ENCODE results near the gene MLST8.
A peak's percentile ranks its signal among the peaks of the same experiment; 100 is the strongest.
"Not testable (repeated sequence)": the region's sequence is repeated elsewhere in the genome, so short reads cannot be mapped to it uniquely, and the experiment has no call there.

Gene MLST8

DNA sequence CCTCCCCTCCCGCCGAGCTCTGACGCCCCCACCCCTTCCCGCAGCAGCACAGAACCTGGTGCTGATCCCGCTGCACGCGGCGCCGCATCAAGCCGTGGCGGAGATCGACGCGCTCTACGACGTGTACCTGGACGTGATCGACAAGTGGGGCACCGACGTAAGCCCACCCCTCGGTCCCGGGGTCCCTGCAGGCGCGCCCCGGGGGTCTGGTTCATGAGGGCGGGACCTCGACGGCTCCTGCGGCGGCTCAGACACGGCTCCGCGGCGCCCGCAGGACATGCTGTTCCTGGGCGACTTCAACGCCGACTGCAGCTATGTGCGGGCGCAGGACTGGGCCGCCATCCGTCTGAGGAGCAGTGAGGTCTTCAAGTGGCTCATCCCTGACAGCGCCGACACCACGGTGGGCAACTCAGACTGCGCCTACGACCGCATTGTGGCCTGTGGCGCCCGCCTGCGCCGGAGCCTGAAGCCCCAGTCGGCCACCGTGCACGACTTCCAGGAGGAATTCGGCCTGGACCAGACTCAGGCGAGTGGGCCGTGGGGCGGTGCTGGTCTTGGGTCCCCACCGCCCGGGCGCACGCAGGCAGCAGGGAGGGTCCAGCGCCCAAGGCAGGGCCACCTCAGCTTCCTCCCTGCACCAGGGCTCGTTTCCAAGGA is 32.4 kb downstream of the MLST8 start:
- H3K9me3 ChIP-seq (ENCODE audit: insufficient read depth, low read length, severe bottlenecking), result no peaks in the 10 kb centered on the region
- H3K4me3 ChIP-seq (ENCODE audit: low read depth in 1 of 2, low read length in 2 of 2), result no peak overlapping the region
- no peaks in the 10 kb centered on the region for H3K4me1 ChIP-seq (ENCODE audit: insufficient read depth, low read length)
- H4K20me1 ChIP-seq (ENCODE audit: insufficient read depth, low read length), result peaks cover 33% of the 10 kb centered on the region
- peaks cover 67% of the 10 kb centered on the region for H3K36me3 ChIP-seq (ENCODE audit: insufficient read depth, low read length)
- no peak overlapping the region for H3K4me2 ChIP-seq (ENCODE audit: insufficient read depth, low read length)
- H3K27me3 ChIP-seq (ENCODE audit: insufficient read depth, low read length, poor library complexity), result no peaks in the 10 kb centered on the region
- no peak overlapping the region for H2AFZ ChIP-seq (ENCODE audit: low read depth, low read length)
- no peaks in the 10 kb centered on the region for H3K79me2 ChIP-seq (ENCODE audit: insufficient read depth, low read length)
- TF ChIP-seq EZH2 (IDR thresholded peaks at IDR 0.05; ENCODE audit: borderline replicate concordance, low read depth, low read length, severe bottlenecking), result no peak
- TF ChIP-seq, protein P1, sequence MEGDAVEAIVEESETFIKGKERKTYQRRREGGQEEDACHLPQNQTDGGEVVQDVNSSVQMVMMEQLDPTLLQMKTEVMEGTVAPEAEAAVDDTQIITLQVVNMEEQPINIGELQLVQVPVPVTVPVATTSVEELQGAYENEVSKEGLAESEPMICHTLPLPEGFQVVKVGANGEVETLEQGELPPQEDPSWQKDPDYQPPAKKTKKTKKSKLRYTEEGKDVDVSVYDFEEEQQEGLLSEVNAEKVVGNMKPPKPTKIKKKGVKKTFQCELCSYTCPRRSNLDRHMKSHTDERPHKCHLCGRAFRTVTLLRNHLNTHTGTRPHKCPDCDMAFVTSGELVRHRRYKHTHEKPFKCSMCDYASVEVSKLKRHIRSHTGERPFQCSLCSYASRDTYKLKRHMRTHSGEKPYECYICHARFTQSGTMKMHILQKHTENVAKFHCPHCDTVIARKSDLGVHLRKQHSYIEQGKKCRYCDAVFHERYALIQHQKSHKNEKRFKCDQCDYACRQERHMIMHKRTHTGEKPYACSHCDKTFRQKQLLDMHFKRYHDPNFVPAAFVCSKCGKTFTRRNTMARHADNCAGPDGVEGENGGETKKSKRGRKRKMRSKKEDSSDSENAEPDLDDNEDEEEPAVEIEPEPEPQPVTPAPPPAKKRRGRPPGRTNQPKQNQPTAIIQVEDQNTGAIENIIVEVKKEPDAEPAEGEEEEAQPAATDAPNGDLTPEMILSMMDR (IDR thresholded peaks at IDR 0.05; ENCODE audit: borderline replicate concordance, extremely low read depth, low read length, poor library complexity, severe bottlenecking), result no peak
- no peak for ATAC-seq (ENCODE audit: insufficient read depth, low read depth)
- no peak overlapping the region for H3K9ac ChIP-seq (ENCODE audit: low read depth, low read length)
- no peak for DNase-seq
- H3K27ac ChIP-seq (ENCODE audit: low read length), result no peak overlapping the region

DNA sequence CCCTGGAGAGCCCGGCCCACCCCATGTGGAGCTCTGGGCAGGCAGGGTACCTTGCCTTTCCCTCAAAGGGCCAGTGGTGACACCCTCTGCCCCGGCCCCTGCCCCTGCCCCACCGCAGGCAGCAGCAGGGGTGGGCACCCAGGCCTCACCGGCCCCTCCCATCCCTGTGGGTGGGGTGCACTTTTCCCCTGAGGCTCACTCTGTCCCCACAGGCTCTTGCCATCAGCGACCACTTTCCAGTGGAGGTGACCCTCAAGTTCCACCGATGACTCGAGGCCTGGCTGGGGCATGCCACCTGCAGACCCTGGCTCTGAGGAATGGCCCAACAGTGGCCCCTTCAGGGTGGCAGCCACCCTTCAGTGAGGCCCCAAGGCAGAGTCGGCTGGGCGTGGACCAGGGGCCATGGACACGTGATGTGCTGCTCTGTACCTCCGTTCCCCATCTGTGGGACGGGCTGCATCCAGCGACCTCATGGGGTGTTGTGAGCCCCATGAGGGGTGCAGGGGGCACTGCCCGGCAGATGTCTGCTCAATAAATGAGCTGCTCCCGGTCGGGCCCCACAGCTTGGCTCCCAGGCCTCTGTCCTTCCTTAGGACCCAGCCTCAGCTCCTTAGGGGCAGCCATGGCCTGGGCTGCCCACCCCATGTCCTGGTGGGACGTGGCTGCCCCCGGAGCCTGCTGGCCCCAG is 33.0 kb downstream of the MLST8 start:
- Histone ChIP-seq H2AFZ (ENCODE audit: low read depth, low read length) (no peak overlapping the region), H3K36me3 (ENCODE audit: insufficient read depth, low read length) (peaks cover 67% of the 10 kb centered on the region), H3K4me3 (ENCODE audit: low read depth in 1 of 2, low read length in 2 of 2) (no peak overlapping the region), H3K4me1 (ENCODE audit: insufficient read depth, low read length) (no peaks in the 10 kb centered on the region), H3K4me2 (ENCODE audit: insufficient read depth, low read length) (no peak overlapping the region), H3K27ac (ENCODE audit: low read length) (no peak overlapping the region), H3K9me3 (ENCODE audit: insufficient read depth, low read length, severe bottlenecking) (no peaks in the 10 kb centered on the region), H4K20me1 (ENCODE audit: insufficient read depth, low read length) (peaks cover 32% of the 10 kb centered on the region), H3K27me3 (ENCODE audit: insufficient read depth, low read length, poor library complexity) (no peaks in the 10 kb centered on the region), H3K79me2 (ENCODE audit: insufficient read depth, low read length) (no peaks in the 10 kb centered on the region), H3K9ac (ENCODE audit: low read depth, low read length) (no peak overlapping the region)
- ATAC-seq (ENCODE audit: insufficient read depth, low read depth) (peak; percentile 3; the same call in 1 of the 3 replicates), DNase-seq (no peak)
- TF ChIP-seq, protein P1 (IDR thresholded peaks at IDR 0.05; ENCODE audit: borderline replicate concordance, extremely low read depth, low read length, poor library complexity, severe bottlenecking), result no peak

DNA sequence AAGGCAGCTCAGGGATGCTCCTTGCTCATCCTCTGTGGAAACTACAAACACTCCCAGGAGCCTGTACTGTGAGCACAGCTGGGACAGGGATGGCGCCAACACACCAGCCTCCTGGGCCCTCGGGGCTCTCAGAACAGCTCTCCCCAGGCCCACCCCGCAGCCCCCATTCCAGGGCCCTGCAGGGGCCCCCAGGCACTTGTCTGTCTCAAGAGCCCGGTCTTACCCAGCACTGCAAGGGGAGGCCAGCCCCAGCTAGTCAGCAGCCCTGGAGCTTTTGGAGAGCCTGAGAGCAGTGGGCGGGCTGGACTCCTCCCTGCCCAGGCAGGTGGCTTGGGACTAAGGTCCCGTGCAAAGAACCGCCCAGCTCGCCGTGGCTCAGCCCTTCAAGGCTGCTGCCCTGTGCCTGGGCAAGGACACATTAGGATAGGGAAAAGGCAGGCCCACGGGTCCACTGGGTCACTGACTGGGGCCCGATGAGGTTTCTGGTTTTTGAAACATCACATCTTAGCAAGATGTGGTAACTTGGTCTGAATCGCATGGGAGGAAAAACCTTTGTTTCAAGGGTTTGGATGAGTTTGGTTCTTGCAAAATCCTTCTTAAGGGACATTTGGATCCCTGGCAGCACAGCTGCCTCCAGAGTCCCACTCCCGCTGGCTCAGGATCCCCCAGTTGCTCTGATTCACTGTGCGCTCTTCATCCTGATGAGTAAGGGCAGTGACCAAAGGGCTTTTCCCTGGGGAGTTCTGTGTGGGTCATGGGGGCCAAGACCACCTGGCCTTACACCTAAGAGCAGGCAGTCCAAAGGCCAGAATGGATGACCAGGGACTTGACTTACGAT is 33.8 kb downstream of the MLST8 start:
- H3K27me3 ChIP-seq (ENCODE audit: insufficient read depth, low read length, poor library complexity), result no peaks in the 10 kb centered on the region
- TF ChIP-seq EZH2 (IDR thresholded peaks at IDR 0.05; ENCODE audit: borderline replicate concordance, low read depth, low read length, severe bottlenecking), result no peak
- TF ChIP-seq, protein P1 (IDR thresholded peaks at IDR 0.05; ENCODE audit: borderline replicate concordance, extremely low read depth, low read length, poor library complexity, severe bottlenecking), result no peak
- no peaks in the 10 kb centered on the region for H3K79me2 ChIP-seq (ENCODE audit: insufficient read depth, low read length)
- H3K36me3 ChIP-seq (ENCODE audit: insufficient read depth, low read length), result peaks cover 67% of the 10 kb centered on the region
- no peaks in the 10 kb centered on the region for H3K4me1 ChIP-seq (ENCODE audit: insufficient read depth, low read length)
- no peak overlapping the region for H3K27ac ChIP-seq (ENCODE audit: low read length)
- no peaks in the 10 kb centered on the region for H3K9me3 ChIP-seq (ENCODE audit: insufficient read depth, low read length, severe bottlenecking)
- H4K20me1 ChIP-seq (ENCODE audit: insufficient read depth, low read length), result peaks cover 30% of the 10 kb centered on the region
- H3K9ac ChIP-seq (ENCODE audit: low read depth, low read length), result no peak overlapping the region
- H3K4me3 ChIP-seq (ENCODE audit: low read depth in 1 of 2, low read length in 2 of 2), result no peak overlapping the region
- no peak overlapping the region for H2AFZ ChIP-seq (ENCODE audit: low read depth, low read length)
- ATAC-seq (ENCODE audit: insufficient read depth, low read depth) (peak; percentile 12; the same call in 2 of the 3 replicates), DNase-seq (no peak)
- H3K4me2 ChIP-seq (ENCODE audit: insufficient read depth, low read length), result no peak overlapping the region

DNA sequence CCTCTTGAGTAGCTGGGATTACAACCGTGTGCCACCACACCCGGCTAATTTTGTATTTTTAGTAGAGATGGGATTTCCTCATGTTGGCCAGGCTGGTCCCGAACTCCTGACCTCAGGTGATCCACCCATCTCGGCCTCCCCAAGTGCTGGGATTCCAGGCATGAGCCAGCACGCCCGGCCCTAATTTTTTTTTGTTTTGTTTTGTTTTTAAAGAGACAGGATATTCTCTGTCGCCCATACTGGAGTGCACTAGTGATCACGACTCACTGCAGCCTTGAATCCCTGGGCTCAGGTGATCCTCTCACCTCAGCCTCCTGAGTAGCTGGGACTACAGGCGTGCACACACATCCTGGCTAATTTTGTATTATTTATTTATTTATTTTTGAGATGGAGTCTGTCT is 35.1 kb downstream of the MLST8 start:
- not testable (repeated sequence) for ATAC-seq (ENCODE audit: insufficient read depth, low read depth); H3K79me2 ChIP-seq (ENCODE audit: insufficient read depth, low read length); H3K27me3 ChIP-seq (ENCODE audit: insufficient read depth, low read length, poor library complexity); H3K9ac ChIP-seq (ENCODE audit: low read depth, low read length); H3K9me3 ChIP-seq (ENCODE audit: insufficient read depth, low read length, severe bottlenecking); H3K4me1 ChIP-seq (ENCODE audit: insufficient read depth, low read length); DNase-seq; H3K27ac ChIP-seq (ENCODE audit: low read length); H2AFZ ChIP-seq (ENCODE audit: low read depth, low read length); H3K4me2 ChIP-seq (ENCODE audit: insufficient read depth, low read length); H3K4me3 ChIP-seq (ENCODE audit: low read depth in 1 of 2, low read length in 2 of 2)
- H4K20me1 ChIP-seq (ENCODE audit: insufficient read depth, low read length), result peaks cover 26% of the 10 kb centered on the region
- peaks cover 67% of the 10 kb centered on the region for H3K36me3 ChIP-seq (ENCODE audit: insufficient read depth, low read length)

Data from DND-41 (cell line).